IPS-18c (cell line): ENCODE data around the gene ERC2.

Experiments used
- H3K4me3 ChIP-seq: 2 replicates; pipeline ENCODE4 v1.7.0; 2013; ENCODE audit warnings: low read depth, mild to moderate bottlenecking, low read length, moderate library complexity; ENCODE audit not compliant: insufficient read depth
- H3K9me3 ChIP-seq: one replicate; pipeline ENCODE4 v1.6.1; 2013; ENCODE audit warnings: mild to moderate bottlenecking, low read length, moderate library complexity; ENCODE audit not compliant: control insufficient read depth, insufficient read depth

Gene ERC2

GRCh38 chr3:55792742-55793141 is 675.5 kb downstream of the ERC2 start:
- H3K4me3 ChIP-seq: no peak overlapping the region
- peaks cover 2% of the 10 kb centered on the region for H3K9me3 ChIP-seq

DNA sequence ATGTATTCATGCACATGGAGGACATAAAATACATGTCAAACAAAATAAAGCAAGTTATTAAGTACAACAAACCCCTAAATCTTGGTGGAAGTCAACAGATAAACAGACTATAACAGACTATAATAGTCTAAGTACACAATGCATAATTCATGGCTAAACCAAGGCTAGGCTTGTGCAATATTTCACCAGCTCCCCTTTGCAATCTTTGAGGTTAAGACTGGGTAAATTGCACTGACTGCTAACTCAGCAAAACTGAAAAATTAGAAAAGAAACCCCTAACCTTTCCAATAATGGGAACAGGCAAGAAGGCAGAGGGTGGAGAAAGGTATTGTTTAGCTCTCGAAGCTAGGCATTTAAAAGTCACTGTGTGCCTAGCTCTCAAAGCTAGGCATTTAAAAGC is 676.3 kb downstream of the ERC2 start:
- no peak overlapping the region for H3K4me3 ChIP-seq
- H3K9me3 ChIP-seq: peaks cover 2% of the 10 kb centered on the region

- H3K4me3 ChIP-seq: no peak overlapping the region
- no peaks in the 10 kb centered on the region for H3K9me3 ChIP-seq
Measured at GRCh38 chr3:55790596-55791350, 677.5 kb downstream of the ERC2 start.

GRCh38 chr3:55789516-55789915 is 678.8 kb downstream of the ERC2 start:
- H3K9me3 ChIP-seq: no peaks in the 10 kb centered on the region
- H3K4me3 ChIP-seq: no peak overlapping the region

GRCh38 chr3:55782807-55783206 is 685.5 kb downstream of the ERC2 start:
- no peaks in the 10 kb centered on the region for H3K9me3 ChIP-seq
- H3K4me3 ChIP-seq: no peak overlapping the region

DNA sequence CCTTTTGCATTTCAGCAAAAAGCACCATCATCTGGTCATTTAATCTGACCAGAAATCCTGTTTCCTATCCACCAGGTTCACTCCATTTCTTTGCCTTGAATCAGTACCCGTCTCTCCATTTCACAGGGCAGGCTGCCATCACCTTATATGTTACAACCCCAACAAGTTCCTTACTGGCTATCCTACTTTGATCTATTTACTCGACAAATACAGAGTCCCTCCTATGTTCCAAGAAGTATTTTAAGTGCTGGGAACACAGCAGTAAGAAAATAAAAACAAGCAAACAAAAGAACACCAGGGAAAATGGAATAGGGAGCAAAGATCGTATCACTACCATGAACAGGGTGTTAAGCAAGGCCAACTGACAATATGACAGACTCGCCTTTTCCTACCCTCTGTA is 685.9 kb downstream of the ERC2 start:
- no peaks in the 10 kb centered on the region for H3K9me3 ChIP-seq
- H3K4me3 ChIP-seq: no peak overlapping the region

- Histone ChIP-seq H3K9me3 (no peaks in the 10 kb centered on the region), H3K4me3 (no peak overlapping the region)
Measured at GRCh38 chr3:55780913-55781312, 687.4 kb downstream of the ERC2 start.

DNA sequence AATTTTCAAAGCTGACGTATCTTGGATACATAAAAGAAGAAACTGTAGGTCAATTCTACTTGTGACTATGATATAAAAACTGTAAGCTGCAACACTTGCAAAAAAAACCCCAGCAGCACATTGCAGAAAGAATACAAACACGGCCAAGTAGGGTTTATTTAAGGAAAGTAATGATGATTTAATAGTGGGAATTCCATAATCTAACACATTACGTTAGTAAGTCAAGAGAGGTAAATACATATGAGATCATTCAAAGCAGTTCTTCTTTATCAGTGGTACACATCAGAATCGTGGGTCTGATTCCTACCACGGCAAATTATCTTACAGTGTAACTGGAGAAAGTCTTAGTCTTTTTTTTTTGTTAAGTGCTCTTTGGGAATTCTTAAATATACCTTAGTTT is 688.7 kb downstream of the ERC2 start:
- H3K9me3 ChIP-seq: no peaks in the 10 kb centered on the region
- no peak overlapping the region for H3K4me3 ChIP-seq

DNA sequence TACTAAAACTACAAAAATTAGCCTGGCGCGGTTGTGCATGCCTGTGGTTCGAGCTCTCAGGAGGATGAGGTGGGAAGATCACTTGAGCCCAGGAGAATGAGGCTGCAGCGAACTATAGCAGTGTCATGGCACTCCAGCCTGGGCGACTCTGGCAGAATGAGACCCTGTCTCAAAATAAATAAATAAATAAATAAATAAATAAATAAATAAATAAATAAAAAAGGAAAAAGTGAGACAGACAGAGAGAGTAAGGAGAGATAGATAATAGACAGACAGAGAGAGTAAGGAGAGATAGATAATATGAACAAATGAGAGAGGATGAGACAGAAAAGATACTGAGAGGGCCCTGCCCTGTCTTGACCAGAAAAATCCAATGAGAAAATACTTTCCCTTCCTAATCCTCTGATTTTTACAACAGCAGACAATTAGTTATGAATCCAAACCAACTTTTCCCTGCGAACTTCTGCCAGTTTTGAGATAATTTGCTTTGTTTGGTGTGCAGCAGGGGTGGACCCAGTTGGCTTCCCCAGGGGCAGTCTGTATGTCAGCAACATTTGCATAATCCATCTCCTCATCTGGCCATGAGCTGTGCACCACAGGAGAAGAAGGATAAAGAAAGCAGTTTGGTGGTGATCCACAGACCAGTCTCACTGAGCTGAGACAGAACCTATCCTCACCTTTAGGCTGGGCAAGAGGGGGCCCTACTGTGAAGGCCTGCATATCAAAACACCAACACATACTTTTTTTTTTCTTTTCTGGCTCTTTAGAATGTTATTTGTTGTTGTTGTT is 692.7 kb downstream of the ERC2 start:
- Histone ChIP-seq H3K4me3 (no peak overlapping the region), H3K9me3 (no peaks in the 10 kb centered on the region)

- Histone ChIP-seq H3K4me3 (no peak overlapping the region), H3K9me3 (no peaks in the 10 kb centered on the region)
Measured at GRCh38 chr3:55774856-55775255, 693.4 kb downstream of the ERC2 start.

- H3K9me3 ChIP-seq: no peaks in the 10 kb centered on the region
- H3K4me3 ChIP-seq: no peak overlapping the region
Measured at GRCh38 chr3:55771503-55771902, 696.8 kb downstream of the ERC2 start.

GRCh38 chr3:55770077-55770476 is 698.2 kb downstream of the ERC2 start:
- Histone ChIP-seq H3K4me3 (no peak overlapping the region), H3K9me3 (no peaks in the 10 kb centered on the region)

DNA sequence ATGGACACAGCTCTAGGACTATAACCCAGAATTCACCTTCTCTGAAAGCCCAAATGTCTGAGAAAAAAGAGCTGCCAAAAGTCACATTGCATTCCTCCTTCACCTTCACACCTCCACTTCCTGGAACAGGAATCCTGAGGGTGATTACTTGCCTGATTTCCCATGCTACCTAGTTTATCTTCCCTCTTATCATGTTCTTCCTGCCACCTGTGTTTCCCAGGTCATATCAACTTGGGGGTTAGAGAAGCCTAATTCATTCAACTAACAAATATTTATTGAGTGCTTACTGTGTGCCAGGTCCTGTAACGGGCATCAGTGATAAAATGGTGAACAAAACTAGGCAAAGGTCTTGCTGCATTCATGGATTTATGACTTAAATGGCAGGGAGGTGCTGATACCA is 701.5 kb downstream of the ERC2 start:
- Histone ChIP-seq H3K4me3 (no peak overlapping the region), H3K9me3 (no peaks in the 10 kb centered on the region)

GRCh38 chr3:55765906-55766701 is 702.2 kb downstream of the ERC2 start:
- no peak overlapping the region for H3K4me3 ChIP-seq
- H3K9me3 ChIP-seq: no peaks in the 10 kb centered on the region

GRCh38 chr3:55765398-55765797 is 702.9 kb downstream of the ERC2 start:
- H3K9me3 ChIP-seq: no peaks in the 10 kb centered on the region
- no peak overlapping the region for H3K4me3 ChIP-seq

DNA sequence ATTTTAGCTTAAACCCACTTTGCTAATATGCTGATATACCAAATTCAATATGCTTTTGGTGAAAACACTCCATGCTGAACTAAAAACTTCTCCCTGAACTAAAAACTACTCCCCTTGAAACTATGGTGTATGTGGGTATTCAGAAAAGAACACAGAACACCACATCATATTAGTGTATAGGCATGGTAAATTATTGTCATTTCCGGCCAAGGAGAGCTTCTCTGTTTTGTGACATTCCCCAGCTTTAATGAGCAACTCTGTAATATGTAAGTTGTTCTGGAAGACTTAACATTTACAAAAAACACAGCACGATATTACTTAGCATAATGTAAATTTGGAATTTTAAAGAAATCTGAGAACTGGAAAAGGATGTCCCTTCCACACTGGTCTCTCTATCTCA is 711.3 kb downstream of the ERC2 start:
- no peaks in the 10 kb centered on the region for H3K9me3 ChIP-seq
- no peak overlapping the region for H3K4me3 ChIP-seq

DNA sequence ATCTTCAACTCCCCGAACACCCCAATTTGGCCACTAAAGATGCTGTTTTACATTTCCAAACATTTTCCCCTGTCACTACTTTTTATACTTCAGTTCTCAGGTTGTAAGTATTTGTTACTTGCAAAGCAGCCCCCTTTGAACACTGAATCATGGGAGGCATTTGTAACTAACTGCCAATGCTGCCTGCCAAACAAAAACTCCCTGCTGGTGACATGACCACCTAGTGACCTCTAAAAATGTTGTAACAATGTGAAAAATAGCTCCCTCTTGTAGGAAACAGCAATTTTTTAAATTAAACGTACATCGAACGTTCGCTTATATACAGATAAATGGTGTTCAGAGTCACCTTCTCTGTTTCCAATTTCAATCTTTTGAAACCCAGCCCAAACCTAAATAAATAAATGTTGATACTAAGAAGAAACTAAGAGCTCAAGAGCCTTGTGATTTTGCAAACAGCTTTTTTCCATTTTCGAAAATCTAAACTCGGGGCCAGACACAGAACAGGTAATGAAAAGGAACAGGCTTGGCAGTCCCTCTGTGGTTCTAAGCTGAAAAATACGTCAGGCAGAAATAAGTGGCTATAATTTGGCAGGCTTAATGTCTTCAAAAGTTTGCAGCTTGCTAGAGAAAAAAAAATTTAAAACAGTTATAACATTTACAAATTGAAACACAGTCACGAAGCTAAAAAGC is 712.6 kb downstream of the ERC2 start:
- Histone ChIP-seq H3K9me3 (no peaks in the 10 kb centered on the region), H3K4me3 (no peak overlapping the region)
